Kidney epithelial cell (primary cell): ENCODE measurements around the gene AXIN2. TPM values are rescaled to one million over a fixed set of nuclear protein-coding genes. Genes with fewer than 3 reads are reported as not detected.

Experiments used
- DNase-seq: peaks from one replicate; pipeline ENCODE4 v3.0.0-alpha.2; 2010; ENCODE audit warnings: low read depth
- H3K27me3 ChIP-seq: 2 replicates; pipeline ENCODE4 v1.6.0; 2011; ENCODE audit warnings: low read length; ENCODE audit not compliant: control insufficient read depth, insufficient read depth
- H3K36me3 ChIP-seq: 2 replicates; pipeline ENCODE4 v1.5.1; 2011; ENCODE audit warnings: low read length; ENCODE audit not compliant: control insufficient read depth, insufficient read depth
- H3K4me3 ChIP-seq: 2 replicates; pipeline ENCODE4 v1.5.1; 2011; ENCODE audit warnings: low read depth, mild to moderate bottlenecking, control low read depth, low read length
- CTCF ChIP-seq: IDR thresholded peaks from 2 replicates; pipeline ENCODE4 v1.5.1; 2011; ENCODE audit warnings: mild to moderate bottlenecking, moderate library complexity, low read length, control low read depth, inconsistent platforms; ENCODE audit not compliant: insufficient read depth, poor library complexity, severe bottlenecking
- total RNA-seq: library from RNA; depleted of rRNA; stranded (reverse); fragments of >200 nt; gene quantifications from 2 replicates; pipeline ENCODE4 v1.2.3, GENCODE V29; 2015

Gene AXIN2
- total RNA-seq: 1.8 and 2.4 TPM in 2 replicates

- peak; percentile 13 for TF ChIP-seq CTCF
- Histone ChIP-seq H3K36me3 (no peaks in the 10 kb centered on the region), H3K27me3 (peaks cover 2% of the 10 kb centered on the region), H3K4me3 (peak within 1 kb of the TSS; percentile 78)
- peak; percentile 61 for DNase-seq
Measured at GRCh38 chr17:65561452-65562205, at the start of gene AXIN2. Gene AXIN2, minus strand, starts transcription at chr17:65561648. Its CDS starts 3,028 bp downstream, at chr17:65558620.

GRCh38 chr17:65609749-65610148, 48.3 kb upstream of the AXIN2 start:
- DNase-seq: no peak
- Histone ChIP-seq H3K4me3 (no peak overlapping the region), H3K27me3 (no peaks in the 10 kb centered on the region), H3K36me3 (no peaks in the 10 kb centered on the region)
- no peak for TF ChIP-seq CTCF

GRCh38 chr17:65609286-65609685, 47.8 kb upstream of the AXIN2 start:
- no peak for TF ChIP-seq CTCF
- no peaks in the 10 kb centered on the region for H3K27me3 ChIP-seq
- H3K4me3 ChIP-seq: no peak overlapping the region
- no peaks in the 10 kb centered on the region for H3K36me3 ChIP-seq
- no peak for DNase-seq

GRCh38 chr17:65604070-65604469, 42.6 kb upstream of the AXIN2 start:
- H3K36me3 ChIP-seq: no peaks in the 10 kb centered on the region
- no peak for TF ChIP-seq CTCF
- H3K4me3 ChIP-seq: no peak overlapping the region
- peak; percentile 29 for DNase-seq
- no peaks in the 10 kb centered on the region for H3K27me3 ChIP-seq

- Histone ChIP-seq H3K4me3 (no peak overlapping the region), H3K36me3 (no peaks in the 10 kb centered on the region), H3K27me3 (no peaks in the 10 kb centered on the region)
- TF ChIP-seq CTCF: no peak
- no peak for DNase-seq
Measured at GRCh38 chr17:65601881-65602280, 40.4 kb upstream of the AXIN2 start.

GRCh38 chr17:65601145-65601544, 39.7 kb upstream of the AXIN2 start:
- Histone ChIP-seq H3K4me3 (no peak overlapping the region), H3K36me3 (no peaks in the 10 kb centered on the region), H3K27me3 (no peaks in the 10 kb centered on the region)
- DNase-seq: no peak
- no peak for TF ChIP-seq CTCF
